Mucosa of descending colon (tissue), 3 donors: ENCODE measurements around the gene EIF4A3. TPM values are rescaled to one million over a fixed set of nuclear protein-coding genes. Genes with fewer than 3 reads are reported as not detected.

Source experiments
- ATAC-seq: fragments of 200-7000 bp; cut with Tn5 transposase; one replicate; pipeline ENCODE4 v1.9.1; 2020; ENCODE audit warnings: mild to moderate bottlenecking, moderate library complexity
- DNase-seq, 3 donors: peaks; one replicate each; pipeline ENCODE4 v3.0.0-alpha.2; 2020
- H3K36me3 ChIP-seq: fragments of 200-600 bp; one replicate; pipeline ENCODE4 v1.8.0; 2021; ENCODE audit warnings: low read depth, mild to moderate bottlenecking
- H3K4me1 ChIP-seq: fragments of 200-600 bp; one replicate; pipeline ENCODE4 v1.8.0; 2021; ENCODE audit warnings: low read depth, mild to moderate bottlenecking
- H3K4me3 ChIP-seq: fragments of 200-600 bp; one replicate; pipeline ENCODE4 v1.8.0; 2021; ENCODE audit warnings: mild to moderate bottlenecking
- H3K9me3 ChIP-seq: fragments of 200-600 bp; one replicate; pipeline ENCODE4 v1.8.0; 2021; ENCODE audit warnings: mild to moderate bottlenecking
- CTCF ChIP-seq: fragments of 200-600 bp; IDR thresholded peaks from one replicate; pipeline ENCODE4 v1.8.0; 2022; ENCODE audit warnings: antibody characterized with exemption, mild to moderate bottlenecking
- intact Hi-C, 2 donors: fragments of 100-400 bp; cut with DNase I in 1 of 2; cut with micrococcal nuclease in 1 of 2; formaldehyde crosslinking; loops; one replicate each; pipeline versions ENCODE4 v1.11.0 to v1.11.1; 2022; cut with DNase I, micrococcal nuclease
- total RNA-seq, 3 donors: library from RNA; stranded (reverse); fragmentation: NEBNext Ultra II Directional in 2 of 3; extraction: Animal tissue kit (Norgen Biotek cat#: 25700) in 2 of 3; gene quantifications; one replicate each; pipeline versions ENCODE4 v1.2.1 to v1.2.4, GENCODE V29; 2021 to 2023
- donor health status: DM: no; HTN: no; CAD: no; lungs with moderate emphysema.
- donor health status: DM: no; HTN: no; CAD: no.
- donor health status: DM: no; HTN: yes; CAD: no.

Gene EIF4A3
- total RNA-seq, 3 donors from 2014 or later: 59.2 to 80.2 (median 61.8) TPM

GRCh38 chr17:80103449-80104085 is 43.4 kb downstream of the EIF4A3 start:
- H3K36me3 ChIP-seq: no peaks in the 10 kb centered on the region
- ATAC-seq (no peak), DNase-seq (no peak)
- intact Hi-C loops: no loop called here
- H3K9me3 ChIP-seq: no peaks in the 10 kb centered on the region
- no peak for TF ChIP-seq CTCF
- peaks cover 7% of the 10 kb centered on the region for H3K4me1 ChIP-seq
- H3K4me3 ChIP-seq: no peak overlapping the region

GRCh38 chr17:80102664-80103448 is 44.1 kb downstream of the EIF4A3 start:
- no peak overlapping the region for H3K4me3 ChIP-seq
- H3K9me3 ChIP-seq: no peaks in the 10 kb centered on the region
- TF ChIP-seq CTCF: no peak
- peaks cover 7% of the 10 kb centered on the region for H3K4me1 ChIP-seq
- no peak for DNase-seq
- ATAC-seq: no peak
- no peaks in the 10 kb centered on the region for H3K36me3 ChIP-seq
- intact Hi-C loops: no loop called here

GRCh38 chr17:80101946-80102663 is 44.8 kb downstream of the EIF4A3 start:
- intact Hi-C loops: no loop called here
- Histone ChIP-seq H3K4me3 (peak overlapping the region; percentile 86), H3K36me3 (no peaks in the 10 kb centered on the region), H3K9me3 (no peaks in the 10 kb centered on the region), H3K4me1 (peaks cover 7% of the 10 kb centered on the region)
- DNase-seq (peak in 1 of 3 donors; percentile 23), ATAC-seq (peak; percentile 33)
- TF ChIP-seq CTCF: no peak

- H3K36me3 ChIP-seq: no peaks in the 10 kb centered on the region
- no peaks in the 10 kb centered on the region for H3K9me3 ChIP-seq
- TF ChIP-seq CTCF: peak; percentile 92
- H3K4me1 ChIP-seq: peaks cover 7% of the 10 kb centered on the region
- H3K4me3 ChIP-seq: peak within 1 kb of the TSS; percentile 86
- ATAC-seq (peak; percentile 95), DNase-seq (peak; percentile 87 to 93 (median 89))
- intact Hi-C loops: no loop called here
Measured at GRCh38 chr17:80101011-80101945, 45.6 kb downstream of the EIF4A3 start, which contains the start of gene GAA. TSS of gene GAA (plus strand) at chr17:80101581. CDS start at chr17:80104587, 3,006 bp downstream.

- H3K4me1 ChIP-seq: peaks cover 7% of the 10 kb centered on the region
- ATAC-seq (no peak), DNase-seq (no peak)
- no peaks in the 10 kb centered on the region for H3K36me3 ChIP-seq
- TF ChIP-seq CTCF: no peak
- intact Hi-C loops: no loop called here
- no peaks in the 10 kb centered on the region for H3K9me3 ChIP-seq
- no peak overlapping the region for H3K4me3 ChIP-seq
Measured at GRCh38 chr17:80100035-80100323, 46.9 kb downstream of the EIF4A3 start.
